HG03108 (cell line): ENCODE data around the gene OR10R2.

Experiments
- ATAC-seq: cut with Tn5 transposase; IDR thresholded peaks from one replicate; pipeline ENCODE4 v1.9.1; 2021; ENCODE audit warnings: moderate library complexity; ENCODE audit not compliant: unreplicated experiment

Gene OR10R2

DNA sequence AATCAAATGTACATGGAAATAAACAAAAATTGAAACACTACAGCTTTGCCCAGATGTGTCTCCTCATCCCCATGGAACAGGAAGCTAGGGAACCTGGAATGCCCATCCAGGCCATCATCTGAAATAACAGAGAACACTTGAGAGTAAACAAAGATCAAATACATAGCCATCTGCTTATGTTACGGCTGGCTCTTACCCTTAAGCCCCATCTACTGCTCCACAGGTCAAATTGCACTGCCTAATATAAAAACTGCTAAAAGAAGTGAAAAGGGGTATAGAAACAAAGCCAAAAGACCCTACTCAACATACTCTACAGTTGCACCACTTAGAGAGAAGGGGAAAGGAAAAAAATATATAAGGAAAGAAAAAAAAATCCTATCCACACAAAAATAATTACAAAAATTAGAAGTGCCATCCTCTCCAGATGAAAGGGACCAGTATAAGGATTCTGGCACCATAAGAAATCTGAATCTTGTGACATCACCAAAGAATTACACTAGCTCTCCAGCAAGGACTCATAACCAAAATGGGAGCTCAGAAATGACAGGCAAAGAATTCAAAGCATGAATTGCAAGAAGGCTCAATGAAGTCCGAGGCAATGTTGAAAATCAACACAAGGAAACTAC is 55.3 kb downstream of the OR10R2 start:
- ATAC-seq = no peak
